Ovary (tissue), 3 donors: ENCODE results near the gene GABRB1.

Experiments
- CTCF ChIP-seq, 3 donors: fragments of 450-650 bp in 2 of 3; fragments of 200-600 bp in 1 of 3; IDR thresholded peaks; one replicate each; pipeline versions ENCODE4 v1.5.1 to v1.8.0; 2016 to 2022; ENCODE audit warnings: antibody characterized with exemption in 3 of 3, mild to moderate bottlenecking in 1 of 3
- EP300 ChIP-seq: sonication (generic); formaldehyde crosslinking; IDR thresholded peaks from one replicate; pipeline ENCODE4 v1.6.1; 2017; ENCODE audit warnings: antibody characterized with exemption
- POLR2A ChIP-seq: fragments of 450-650 bp; IDR thresholded peaks from one replicate; pipeline ENCODE4 v1.6.1; 2017; ENCODE audit warnings: antibody characterized with exemption, mild to moderate bottlenecking, moderate library complexity
- donor health status: DM: no; HTN: no; CAD: no.

- TF ChIP-seq CTCF (IDR thresholded peaks at IDR 0.05) (no peak), POLR2A (no peak), EP300 (no peak)
Measured at GRCh38 chr4:47275595-47275994, 244.2 kb downstream of the GABRB1 start.
